Endothelial cell of umbilical vein (primary cell): ENCODE measurements around the gene MACF1. TPM values are rescaled to one million over a fixed set of nuclear protein-coding genes. Genes with fewer than 3 reads are reported as not detected.

Source experiments
- BruUV-seq: library from RNA; stranded (reverse); fragments of 400-500 nt; replicated peaks from 2 replicates; lab custom pipeline; 2021; lab: Mats Ljungman, UMichigan
- CTCF ChIA-PET: fragments of 300-600, 350-600 bp; sonication (Branson Sonifier 250); formaldehyde crosslinking; loops from one replicate; lab custom pipeline; 2021; ENCODE audit warnings: antibody characterized with exemption, inconsistent platforms; lab: Charles Lee
- POLR2A ChIA-PET: fragments of 300-600, 350-600 bp; sonication (Branson Sonifier 250); formaldehyde crosslinking; loops from one replicate; lab custom pipeline; 2021; ENCODE audit warnings: antibody characterized with exemption, inconsistent platforms; lab: Charles Lee
- DNase-seq: peaks from one replicate; pipeline ENCODE4 v3.0.0-alpha.2; 2011; ENCODE audit warnings: low read depth, low spot score
- FAIRE-seq: peaks from 2 replicates; lab custom pipeline; 2011; peaks lifted over from hg19 to GRCh38; lab: Jason Lieb, UNC
- H2AFZ ChIP-seq: 2 replicates; pipeline ENCODE4 v1.6.0; 2012; ENCODE audit warnings: low read depth, low read length, control low read depth, inconsistent platforms
- H3K27ac ChIP-seq: 2 replicates; pipeline ENCODE4 v1.5.1; 2011; ENCODE audit warnings: low read depth, mild to moderate bottlenecking, control low read depth, low read length, moderate library complexity; ENCODE audit not compliant: insufficient read depth
- H3K27me3 ChIP-seq, 2 experiments: 2 replicates each; pipeline versions ENCODE4 v1.6.0 to v1.6.1; 2011; ENCODE audit warnings: low read length in 2 of 2, mixed read lengths in 1 of 2; ENCODE audit not compliant: control insufficient read depth in 2 of 2, insufficient read depth in 2 of 2
- H3K36me3 ChIP-seq, 2 experiments: 2 replicates in 1 of 2; 3 replicates in 1 of 2; pipeline ENCODE4 v1.5.1; 2011; ENCODE audit warnings: low read length in 2 of 2, mild to moderate bottlenecking in 1 of 2, moderate library complexity in 1 of 2; ENCODE audit not compliant: control insufficient read depth in 2 of 2, insufficient read depth in 2 of 2; ENCODE audit errors: extremely low read depth in 1 of 2
- H3K4me1 ChIP-seq: 3 replicates; pipeline ENCODE4 v1.5.1; 2011; ENCODE audit warnings: mild to moderate bottlenecking, low read length; ENCODE audit not compliant: control insufficient read depth, insufficient read depth; ENCODE audit errors: extremely low read depth
- H3K4me2 ChIP-seq: 2 replicates; pipeline ENCODE4 v1.6.1; 2011; ENCODE audit warnings: low read length, control low read depth, mixed read lengths; ENCODE audit not compliant: insufficient read depth
- H3K4me3 ChIP-seq, 3 experiments: fragments of 200-600 bp in 1 of 3; sonication (generic), shearing (Covaris generic) in 1 of 3; replicated peaks in 1 of 3; 2 replicates each; pipeline ENCODE4 v1.5.1; 2011 to 2016; ENCODE audit warnings: control low read depth in 3 of 3, low read length in 3 of 3, mild to moderate bottlenecking in 2 of 3, inconsistent platforms in 1 of 3, low read depth in 1 of 3, moderate library complexity in 1 of 3; ENCODE audit not compliant: insufficient read depth in 1 of 3
- H3K79me2 ChIP-seq: 2 replicates; pipeline ENCODE4 v1.6.0; 2012; ENCODE audit warnings: low read length, inconsistent platforms; ENCODE audit not compliant: control insufficient read depth, insufficient read depth
- H3K9ac ChIP-seq: replicated peaks from 2 replicates; pipeline ENCODE3; 2011; ENCODE audit warnings: low read length, control low read depth; ENCODE audit not compliant: insufficient read depth; ENCODE audit errors: extremely low read depth
- H3K9me1 ChIP-seq: replicated peaks from 3 replicates; pipeline ENCODE4 v1.6.0; 2011; ENCODE audit warnings: mild to moderate bottlenecking, low read length; ENCODE audit not compliant: control insufficient read depth, insufficient read depth; ENCODE audit errors: extremely low read depth
- H3K9me3 ChIP-seq: replicated peaks from 2 replicates; pipeline ENCODE4 v1.5.1; 2012; ENCODE audit warnings: low read length, inconsistent platforms; ENCODE audit not compliant: control insufficient read depth, insufficient read depth
- H4K20me1 ChIP-seq: replicated peaks from 2 replicates; pipeline ENCODE3; 2011; ENCODE audit warnings: mild to moderate bottlenecking, low read length; ENCODE audit not compliant: control insufficient read depth, insufficient read depth; ENCODE audit errors: extremely low read depth
- CTCF ChIP-seq, 2 donors: IDR thresholded peaks; 1 replicate in 1 of 2; 2 replicates in 1 of 2; pipeline ENCODE4 v1.5.1; 2011; ENCODE audit warnings: low read length in 2 of 2, mild to moderate bottlenecking in 2 of 2, moderate library complexity in 2 of 2, control low read depth in 1 of 2, inconsistent platforms in 1 of 2, low read depth in 1 of 2; ENCODE audit not compliant: insufficient read depth in 1 of 2; ENCODE audit errors: extremely low read depth in 1 of 2
- EZH2 ChIP-seq: IDR thresholded peaks from 2 replicates; pipeline ENCODE4 v1.6.1; 2012; ENCODE audit warnings: borderline replicate concordance, low read depth, mild to moderate bottlenecking, moderate library complexity, low read length, inconsistent platforms; ENCODE audit not compliant: severe bottlenecking
- FOS ChIP-seq: IDR thresholded peaks from 2 replicates; pipeline ENCODE4 v1.6.1; 2011; ENCODE audit warnings: mild to moderate bottlenecking, low read length, moderate library complexity, borderline replicate concordance; ENCODE audit not compliant: insufficient read depth
- GATA2 ChIP-seq: IDR thresholded peaks from 2 replicates; pipeline ENCODE4 v1.7.0; 2011; ENCODE audit warnings: low read depth, mild to moderate bottlenecking, moderate library complexity, mixed read lengths, low read length; ENCODE audit not compliant: insufficient read length, insufficient read depth
- JUN ChIP-seq: IDR thresholded peaks from 2 replicates; pipeline ENCODE4 v1.6.1; 2011; ENCODE audit warnings: borderline replicate concordance, low read depth; ENCODE audit not compliant: insufficient read length, insufficient read depth
- MAX ChIP-seq: IDR thresholded peaks from 2 replicates; pipeline ENCODE4 v1.6.1; 2011; ENCODE audit not compliant: insufficient read depth, insufficient read length
- MYC ChIP-seq: IDR thresholded peaks from one replicate; pipeline ENCODE4 v1.6.1; 2011; ENCODE audit warnings: mild to moderate bottlenecking, low read depth, low read length
- POLR2A ChIP-seq: IDR thresholded peaks from 2 replicates; pipeline ENCODE4 v1.6.1; 2012; ENCODE audit warnings: low read depth, mild to moderate bottlenecking, control low read depth, low read length
- POLR2AphosphoS5 ChIP-seq: IDR thresholded peaks from 2 replicates; pipeline ENCODE4 v1.6.1; 2012; ENCODE audit warnings: low read depth, mild to moderate bottlenecking, control low read depth, low read length, moderate library complexity; ENCODE audit not compliant: insufficient read depth
- dilution Hi-C: fragments of 300-500 bp; cut with MboI; formaldehyde crosslinking; loops from one replicate; pipeline ENCODE4 v1.15.0; 2019; ENCODE audit warnings: low sequenced_read_pairs; ENCODE audit not compliant: extremely low pct_ligation_motif_present
- intact Hi-C: fragments of 100-400 bp; cut with micrococcal nuclease; formaldehyde crosslinking; loops from one replicate; pipeline ENCODE4 v1.10.0; 2022
- polyA plus RNA-seq, 4 experiments: library from polyadenylated mRNA; depleted of rRNA in 3 of 4; stranded (reverse) in 3 of 4; unstranded in 1 of 4; fragments of >200 nt; gene quantifications; 2 replicates each; pipeline versions ENCODE4 v1.2.1 to v1.2.3, GENCODE V29; 2011 to 2012; ENCODE audit warnings: missing spikeins in 1 of 4
- total RNA-seq: library from RNA; stranded (reverse); gene quantifications from 2 replicates; pipeline ENCODE4 v1.2.3, GENCODE V29; 2021

The MACF1 gene
- total and polyA plus RNA-seq, 2 donors (not counting 3 experiments of a cell fraction or from before 2014, with no cell fraction given) = 122 to 587 TPM

GRCh38 chr1:39392851-39393573, 188.5 kb downstream of the MACF1 start:
- dilution Hi-C loops = no loop called here
- Histone ChIP-seq H3K4me2 (peak overlapping the region; percentile 96), H3K27me3 (no peaks in the 10 kb centered on the region), H4K20me1 (no peaks in the 10 kb centered on the region), H3K9me3 (no peaks in the 10 kb centered on the region), H3K4me1 (peaks cover 78% of the 10 kb centered on the region), H2AFZ (no peak overlapping the region), H3K9ac (peak overlapping the region; percentile 89), H3K79me2 (peaks cover 72% of the 10 kb centered on the region), H3K9me1 (no peaks in the 10 kb centered on the region), H3K36me3 (peaks cover 3 to 4% of the 10 kb centered on the region in 2 experiments), H3K27ac (peak overlapping the region; percentile 99), H3K4me3 (peak overlapping the region in 1 of 3 experiments; percentile 57)
- no peak for TF ChIP-seq GATA2
- peak; percentile 30 for TF ChIP-seq POLR2AphosphoS5
- intact Hi-C loops = loop anchor here (1.0 kb wide), 2 partner anchors 16 to 260 kb away; no protein-coding TSS in a partner anchor
- DNase-seq = peak; percentile 83
- peak; percentile 78 for FAIRE-seq
- CTCF ChIA-PET = interaction anchor here (1.0 to 13.2 kb wide), 5 partner anchors 15 to 294 kb away, joined by 3 to 273 read pairs (median 9); no protein-coding TSS in a partner anchor
- POLR2A ChIA-PET = interaction anchor here (0.7 to 2.7 kb wide), 4 partner anchors 13 to 263 kb away, joined by 3 to 18 read pairs (median 4); no protein-coding TSS in a partner anchor
- BruUV-seq = no TSS peak

DNA sequence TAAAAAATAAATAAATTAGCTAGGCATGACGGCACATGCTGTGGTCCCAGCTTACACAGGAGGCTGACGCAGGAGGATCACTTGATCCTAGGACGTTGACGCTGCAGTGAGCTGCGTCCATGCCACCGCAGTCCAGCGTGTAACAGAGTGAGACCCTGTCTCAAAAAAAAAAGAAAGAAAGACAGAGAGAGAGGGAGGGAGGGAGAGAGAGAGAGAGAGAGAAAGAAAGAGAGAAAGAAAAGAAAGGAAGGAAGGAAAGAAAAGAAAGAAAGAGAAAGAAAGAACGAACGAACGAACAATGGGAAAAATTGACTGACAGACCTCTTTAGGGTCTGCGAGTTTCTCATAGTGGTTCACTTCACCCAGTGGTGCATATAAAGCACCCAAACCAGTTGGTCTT, 189.2 kb downstream of the MACF1 start:
- Histone ChIP-seq H3K27ac (peak overlapping the region; percentile 99), H3K79me2 (peaks cover 66% of the 10 kb centered on the region), H3K36me3 (peaks cover 2 to 4% of the 10 kb centered on the region in 2 experiments), H4K20me1 (no peaks in the 10 kb centered on the region), H3K9me3 (no peaks in the 10 kb centered on the region), H3K9ac (peak overlapping the region; percentile 20), H3K4me1 (peaks cover 79% of the 10 kb centered on the region), H3K9me1 (no peaks in the 10 kb centered on the region), H3K27me3 (no peaks in the 10 kb centered on the region), H3K4me3 (no peak overlapping the region), H3K4me2 (peak overlapping the region; percentile 63), H2AFZ (no peak overlapping the region)
- no TSS peak for BruUV-seq
- ChIA-PET CTCF (interaction anchor here (2.6 kb wide), 1 partner anchor 17 kb away, joined by 25 read pairs; no protein-coding TSS in a partner anchor), POLR2A (no interaction called here)
- intact Hi-C loops (loop anchor here (1.0 kb wide), 1 partner anchor 260 kb away; no protein-coding TSS in a partner anchor), dilution Hi-C loops (no loop called here)
- FAIRE-seq (no peak), DNase-seq (no peak)
- no peak for TF ChIP-seq EZH2
- no peak for TF ChIP-seq MYC
- TF ChIP-seq FOS = no peak
- TF ChIP-seq JUN = no peak
- TF ChIP-seq MAX = no peak
- TF ChIP-seq CTCF (IDR thresholded peaks at IDR 0.05; ENCODE audit: extremely low read depth in 1 of 2, insufficient read depth in 1 of 2, low read depth in 1 of 2, low read length in 2 of 2) = no peak
- no peak for TF ChIP-seq POLR2A
- no peak for TF ChIP-seq POLR2AphosphoS5
- TF ChIP-seq GATA2 = no peak
